Neural cell (in vitro differentiated cells): Measurements from ENCODE around the gene MRPL34.

ENCODE experiments used
- EZH2 ChIP-seq: fragments of 200-600, 300-800 bp; shearing (Covaris generic), sonication (generic); IDR thresholded peaks from 2 replicates; pipeline ENCODE4 v1.6.1; 2014; ENCODE audit warnings: antibody characterized with exemption, low read length, borderline replicate concordance, mild to moderate bottlenecking; ENCODE audit not compliant: insufficient read depth, poor library complexity, severe bottlenecking
- REST ChIP-seq: IDR thresholded peaks from 2 replicates; pipeline ENCODE4 v1.6.1; 2012; ENCODE audit warnings: borderline replicate concordance
- TF ChIP-seq, protein P1 (sequence below): fragments of 450-650 bp; IDR thresholded peaks from 2 replicates; pipeline ENCODE4 v1.5.1; 2014; ENCODE audit warnings: antibody characterized with exemption, mild to moderate bottlenecking, moderate library complexity; ENCODE audit not compliant: poor library complexity, severe bottlenecking

GRCh38 chr19:17305517-17306284 is at the start of gene MRPL34:
- TF ChIP-seq EZH2: no peak
- no peak for TF ChIP-seq REST
- TF ChIP-seq, protein P1, sequence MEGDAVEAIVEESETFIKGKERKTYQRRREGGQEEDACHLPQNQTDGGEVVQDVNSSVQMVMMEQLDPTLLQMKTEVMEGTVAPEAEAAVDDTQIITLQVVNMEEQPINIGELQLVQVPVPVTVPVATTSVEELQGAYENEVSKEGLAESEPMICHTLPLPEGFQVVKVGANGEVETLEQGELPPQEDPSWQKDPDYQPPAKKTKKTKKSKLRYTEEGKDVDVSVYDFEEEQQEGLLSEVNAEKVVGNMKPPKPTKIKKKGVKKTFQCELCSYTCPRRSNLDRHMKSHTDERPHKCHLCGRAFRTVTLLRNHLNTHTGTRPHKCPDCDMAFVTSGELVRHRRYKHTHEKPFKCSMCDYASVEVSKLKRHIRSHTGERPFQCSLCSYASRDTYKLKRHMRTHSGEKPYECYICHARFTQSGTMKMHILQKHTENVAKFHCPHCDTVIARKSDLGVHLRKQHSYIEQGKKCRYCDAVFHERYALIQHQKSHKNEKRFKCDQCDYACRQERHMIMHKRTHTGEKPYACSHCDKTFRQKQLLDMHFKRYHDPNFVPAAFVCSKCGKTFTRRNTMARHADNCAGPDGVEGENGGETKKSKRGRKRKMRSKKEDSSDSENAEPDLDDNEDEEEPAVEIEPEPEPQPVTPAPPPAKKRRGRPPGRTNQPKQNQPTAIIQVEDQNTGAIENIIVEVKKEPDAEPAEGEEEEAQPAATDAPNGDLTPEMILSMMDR: peak; percentile 94
